ENCODE results near the gene CKAP2.
"Not testable (repeated sequence)": the region's sequence is repeated elsewhere in the genome, so short reads cannot be mapped to it uniquely, and the experiment has no call there.

Gene CKAP2

GRCh38 chr13:52502277-52502676 lies 47.0 kb downstream of the CKAP2 start:
- H3K27me3 ChIP-seq (replicated peaks); H3K4me3 ChIP-seq (ENCODE audit: low read depth, low read length); H3K36me3 ChIP-seq (replicated peaks); H3K27ac ChIP-seq; in situ Hi-C loops (cut with HindIII; ENCODE audit: low pct_ligation_motif_present, low sequenced_read_pairs); DNase-seq: not testable (repeated sequence)

- H3K27ac ChIP-seq; DNase-seq; H3K4me3 ChIP-seq (ENCODE audit: low read depth, low read length); in situ Hi-C loops (cut with HindIII; ENCODE audit: low pct_ligation_motif_present, low sequenced_read_pairs); H3K27me3 ChIP-seq (replicated peaks); H3K36me3 ChIP-seq (replicated peaks): not testable (repeated sequence)
Observed at GRCh38 chr13:52505843-52506242, 50.6 kb downstream of the CKAP2 start.

- H3K27me3 ChIP-seq (replicated peaks); H3K36me3 ChIP-seq (replicated peaks); H3K4me3 ChIP-seq (ENCODE audit: low read depth, low read length); in situ Hi-C loops (cut with HindIII; ENCODE audit: low pct_ligation_motif_present, low sequenced_read_pairs); H3K27ac ChIP-seq; DNase-seq: not testable (repeated sequence)
Observed at GRCh38 chr13:52509532-52509931, 54.3 kb downstream of the CKAP2 start.

DNA sequence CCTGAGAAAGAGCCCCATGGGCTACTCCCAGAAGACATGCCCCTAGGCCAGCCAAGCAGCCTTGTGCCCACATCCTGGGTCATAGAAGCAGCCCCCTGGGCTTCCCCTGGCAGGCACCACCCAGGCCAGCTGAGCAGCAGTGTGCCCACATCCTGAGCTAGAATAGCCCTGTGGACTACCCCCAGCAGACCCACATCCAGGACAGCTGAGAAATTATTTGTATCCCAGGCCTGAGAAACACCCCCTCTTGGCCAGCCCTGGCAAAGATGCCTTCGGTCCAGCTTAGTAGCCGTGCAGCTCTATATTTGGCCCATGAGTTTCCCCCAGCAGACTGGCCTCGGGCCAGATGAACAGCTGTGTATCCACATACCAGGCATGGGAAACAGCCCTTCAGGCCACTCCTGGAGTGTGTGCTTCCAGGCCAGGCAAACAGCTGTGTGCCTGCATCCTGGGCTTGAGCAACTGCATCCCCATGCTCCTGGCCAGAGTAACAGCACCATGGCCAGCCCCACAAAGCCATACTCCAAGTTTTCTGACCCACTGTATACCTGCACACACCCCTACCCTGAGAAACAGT lies 55.0 kb downstream of the CKAP2 start:
- in situ Hi-C loops (cut with HindIII; ENCODE audit: low pct_ligation_motif_present, low sequenced_read_pairs); DNase-seq; H3K4me3 ChIP-seq (ENCODE audit: low read depth, low read length): not testable (repeated sequence)

DNA sequence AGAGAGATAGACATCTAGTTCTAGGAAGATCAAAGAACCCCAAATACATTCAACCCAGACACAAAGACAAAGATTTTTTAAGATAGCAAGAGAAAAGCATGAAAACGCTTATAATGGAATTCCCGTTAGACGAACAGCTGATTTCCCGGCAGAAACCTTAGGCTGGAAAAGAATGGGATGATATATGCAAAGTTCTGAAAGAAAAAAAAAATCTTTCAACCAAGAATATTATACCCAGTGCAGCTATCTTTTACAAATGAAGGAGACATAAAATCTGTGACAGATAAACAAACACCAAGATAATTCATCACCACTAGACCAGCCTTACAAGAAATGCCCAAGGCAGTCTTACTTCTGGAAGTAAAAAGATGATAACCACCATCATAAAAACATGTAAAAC lies 56.3 kb downstream of the CKAP2 start:
- H3K27me3 ChIP-seq (replicated peaks); H3K4me3 ChIP-seq (ENCODE audit: low read depth, low read length); DNase-seq; in situ Hi-C loops (cut with HindIII; ENCODE audit: low pct_ligation_motif_present, low sequenced_read_pairs); H3K27ac ChIP-seq; H3K36me3 ChIP-seq (replicated peaks): not testable (repeated sequence)

More for the DNA sequence above, 55.0 kb downstream of the CKAP2 start:
- not testable (repeated sequence) for H3K36me3 ChIP-seq (replicated peaks); H3K27me3 ChIP-seq (replicated peaks); H3K27ac ChIP-seq

- H3K27ac ChIP-seq; H3K27me3 ChIP-seq (replicated peaks); in situ Hi-C loops (cut with HindIII; ENCODE audit: low pct_ligation_motif_present, low sequenced_read_pairs); H3K4me3 ChIP-seq (ENCODE audit: low read depth, low read length); H3K36me3 ChIP-seq (replicated peaks): not testable (repeated sequence)
- DNase-seq: peak; percentile 13
Observed at GRCh38 chr13:52513957-52514596, 58.8 kb downstream of the CKAP2 start.

GRCh38 chr13:52523323-52523722 lies 68.0 kb downstream of the CKAP2 start:
- H3K27ac ChIP-seq; H3K4me3 ChIP-seq (ENCODE audit: low read depth, low read length); H3K36me3 ChIP-seq (replicated peaks); in situ Hi-C loops (cut with HindIII; ENCODE audit: low pct_ligation_motif_present, low sequenced_read_pairs); H3K27me3 ChIP-seq (replicated peaks); DNase-seq: not testable (repeated sequence)
